ENCODE data around the gene SCIN.

- TF ChIP-seq GATA3 (IDR thresholded peaks at IDR 0.05; ENCODE audit: low read depth, low read length) = no peak
- TF ChIP-seq GATA2 (IDR thresholded peaks at IDR 0.05; ENCODE audit: low read depth, low read length) = no peak
Observed at GRCh38 chr7:12594122-12594897, 23.8 kb downstream of the SCIN start.

All from SH-SY5Y (cell line).